HG03108 (cell line): ENCODE measurements around the gene THUMPD3.
A peak's percentile ranks its signal among the peaks of the same experiment; 100 is the strongest.

Experiments used
- ATAC-seq: cut with Tn5 transposase; IDR thresholded peaks from one replicate; pipeline ENCODE4 v1.9.1; 2021; ENCODE audit warnings: moderate library complexity; ENCODE audit not compliant: unreplicated experiment

THUMPD3 gene

GRCh38 chr3:9362731-9363530, at the start of gene THUMPD3:
TSS of gene THUMPD3 (plus strand) at chr3:9363054. CDS start at chr3:9365069, 2,015 bp downstream.
- ATAC-seq, result peak; percentile 94

GRCh38 chr3:9314796-9315195, 48.1 kb upstream of the THUMPD3 start:
- no peak for ATAC-seq

- ATAC-seq, result no peak
Measured at GRCh38 chr3:9316881-9317361, 45.9 kb upstream of the THUMPD3 start.

- ATAC-seq, result no peak
Measured at GRCh38 chr3:9322780-9323179, 40.1 kb upstream of the THUMPD3 start.

GRCh38 chr3:9324944-9325343, 37.9 kb upstream of the THUMPD3 start:
- ATAC-seq, result no peak

GRCh38 chr3:9327578-9327977, 35.3 kb upstream of the THUMPD3 start:
- no peak for ATAC-seq

- ATAC-seq, result no peak
Measured at GRCh38 chr3:9330166-9330703, 32.6 kb upstream of the THUMPD3 start.

- no peak for ATAC-seq
Measured at GRCh38 chr3:9331171-9331570, 31.7 kb upstream of the THUMPD3 start.

- no peak for ATAC-seq
Measured at GRCh38 chr3:9332250-9333030, 30.4 kb upstream of the THUMPD3 start.

GRCh38 chr3:9339761-9340471, 22.9 kb upstream of the THUMPD3 start:
- no peak for ATAC-seq

GRCh38 chr3:9340472-9340902, 22.4 kb upstream of the THUMPD3 start:
- no peak for ATAC-seq

GRCh38 chr3:9342696-9343095, 20.2 kb upstream of the THUMPD3 start:
- no peak for ATAC-seq

GRCh38 chr3:9343115-9343514, 19.7 kb upstream of the THUMPD3 start:
- ATAC-seq, result no peak

GRCh38 chr3:9345041-9345440, 17.8 kb upstream of the THUMPD3 start:
- no peak for ATAC-seq

- ATAC-seq, result no peak
Measured at GRCh38 chr3:9346141-9346540, 16.7 kb upstream of the THUMPD3 start.

GRCh38 chr3:9347081-9347480, 15.8 kb upstream of the THUMPD3 start:
- ATAC-seq, result no peak

GRCh38 chr3:9347887-9348286, 15.0 kb upstream of the THUMPD3 start:
- ATAC-seq, result no peak

GRCh38 chr3:9349321-9350117, 13.3 kb upstream of the THUMPD3 start:
- no peak for ATAC-seq

- ATAC-seq, result no peak
Measured at GRCh38 chr3:9351709-9352126, 11.1 kb upstream of the THUMPD3 start.
